IMR-90 (cell line): ENCODE data around the gene TMEM212.

Experiments used
- CEBPB ChIP-seq: IDR thresholded peaks from 2 replicates; pipeline ENCODE4 v1.6.1; 2012; ENCODE audit warnings: low read depth, low read length, improper control_type of control experiment
- CTCF ChIP-seq: conservative IDR thresholded peaks from 2 replicates; pipeline ENCODE4 v1.5.1; 2012; ENCODE audit warnings: mild to moderate bottlenecking, low read depth, low read length, improper control_type of control experiment
- FOS ChIP-seq: fragments of 150-350 bp; IDR thresholded peaks from 2 replicates; pipeline ENCODE4 v1.6.1; 2016; ENCODE audit warnings: low read depth, low read length
- MAZ ChIP-seq: IDR thresholded peaks from 2 replicates; pipeline ENCODE4 v1.6.1; 2012; ENCODE audit warnings: low read depth, mild to moderate bottlenecking, low read length, improper control_type of control experiment, moderate library complexity, borderline replicate concordance
- NFE2L2 ChIP-seq: fragments of 150-350 bp; IDR thresholded peaks from 2 replicates; pipeline ENCODE4 v1.6.1; 2016; ENCODE audit warnings: low read depth, mild to moderate bottlenecking, low read length
- POLR2A ChIP-seq: IDR thresholded peaks from 2 replicates; pipeline ENCODE4 v1.6.1; 2012; ENCODE audit warnings: mild to moderate bottlenecking, low read depth, low read length
- RCOR1 ChIP-seq: IDR thresholded peaks from 2 replicates; pipeline ENCODE4 v1.6.1; 2012; ENCODE audit warnings: mild to moderate bottlenecking, low read length, improper control_type of control experiment; ENCODE audit not compliant: insufficient replicate concordance
- SMC3 ChIP-seq: fragments of 150-350 bp; IDR thresholded peaks from 2 replicates; pipeline ENCODE4 v1.6.1; 2016; ENCODE audit warnings: low read depth, mild to moderate bottlenecking, antibody characterized with exemption, low read length, moderate library complexity

- TF ChIP-seq CEBPB (no peak), MAZ (no peak), CTCF (no peak), POLR2A (no peak), SMC3 (no peak), RCOR1 (no peak), NFE2L2 (no peak), FOS (no peak)
These were observed 40.7 kb downstream of the TMEM212 start for GRCh38 chr3:171883893-171884279.
